ENCODE data around the gene ANOS1. TPM values are rescaled to one million over a fixed set of nuclear protein-coding genes. Genes with fewer than 3 reads are reported as not detected.

The ANOS1 gene
- total RNA-seq, 1 experiment from 2014 or later: not detected

GRCh38 chrX:8673201-8673600, 58.7 kb downstream of the ANOS1 start:
- Histone ChIP-seq H3K36me3 (ENCODE audit: insufficient read depth, low read length) (no peaks in the 10 kb centered on the region), H3K79me2 (ENCODE audit: low read length) (no peaks in the 10 kb centered on the region)

GRCh38 chrX:8672176-8672575, 59.8 kb downstream of the ANOS1 start:
- DNase-seq: no peak

More at GRCh38 chrX:8673201-8673600, 58.7 kb downstream of the ANOS1 start:
- no peak for DNase-seq
- Histone ChIP-seq H4K20me1 (ENCODE audit: insufficient read depth, low read depth, low read length) (no peaks in the 10 kb centered on the region), H3K4me3 (ENCODE audit: low read length) (no peak overlapping the region), H3K27ac (ENCODE audit: low read length) (no peak overlapping the region), H3K27me3 (ENCODE audit: low read length) (no peaks in the 10 kb centered on the region), H2AFZ (ENCODE audit: low read length) (no peak overlapping the region), H3K9me3 (ENCODE audit: low read length) (no peaks in the 10 kb centered on the region), H3K9ac (ENCODE audit: low read length) (no peak overlapping the region), H3K9me2 (replicated peaks; ENCODE audit: insufficient read depth, low read length) (no peaks in the 10 kb centered on the region), H3K4me2 (ENCODE audit: low read depth, low read length, poor library complexity, severe bottlenecking) (no peak overlapping the region), H3K4me1 (ENCODE audit: low read length) (no peaks in the 10 kb centered on the region)

GRCh38 chrX:8668813-8669212, 63.1 kb downstream of the ANOS1 start:
- H3K4me3 ChIP-seq (ENCODE audit: low read length): no peak overlapping the region
- H3K9me2 ChIP-seq (replicated peaks; ENCODE audit: insufficient read depth, low read length): no peaks in the 10 kb centered on the region
- no peaks in the 10 kb centered on the region for H3K36me3 ChIP-seq (ENCODE audit: insufficient read depth, low read length)
- H3K27me3 ChIP-seq (ENCODE audit: low read length): no peaks in the 10 kb centered on the region
- H2AFZ ChIP-seq (ENCODE audit: low read length): no peak overlapping the region
- H3K9me3 ChIP-seq (ENCODE audit: low read length): no peaks in the 10 kb centered on the region
- DNase-seq: no peak
- no peak overlapping the region for H3K27ac ChIP-seq (ENCODE audit: low read length)
- H3K9ac ChIP-seq (ENCODE audit: low read length): no peak overlapping the region
- H3K4me1 ChIP-seq (ENCODE audit: low read length): no peaks in the 10 kb centered on the region
- H3K79me2 ChIP-seq (ENCODE audit: low read length): no peaks in the 10 kb centered on the region
- no peaks in the 10 kb centered on the region for H4K20me1 ChIP-seq (ENCODE audit: insufficient read depth, low read depth, low read length)
- H3K4me2 ChIP-seq (ENCODE audit: low read depth, low read length, poor library complexity, severe bottlenecking): no peak overlapping the region

More at GRCh38 chrX:8672176-8672575, 59.8 kb downstream of the ANOS1 start:
- H3K4me1 ChIP-seq (ENCODE audit: low read length): no peaks in the 10 kb centered on the region
- H4K20me1 ChIP-seq (ENCODE audit: insufficient read depth, low read depth, low read length): no peaks in the 10 kb centered on the region
- H3K9ac ChIP-seq (ENCODE audit: low read length): no peak overlapping the region
- no peak overlapping the region for H3K4me3 ChIP-seq (ENCODE audit: low read length)
- H3K9me2 ChIP-seq (replicated peaks; ENCODE audit: insufficient read depth, low read length): no peaks in the 10 kb centered on the region
- no peaks in the 10 kb centered on the region for H3K27me3 ChIP-seq (ENCODE audit: low read length)
- H2AFZ ChIP-seq (ENCODE audit: low read length): no peak overlapping the region
- H3K79me2 ChIP-seq (ENCODE audit: low read length): no peaks in the 10 kb centered on the region
- no peaks in the 10 kb centered on the region for H3K36me3 ChIP-seq (ENCODE audit: insufficient read depth, low read length)
- no peaks in the 10 kb centered on the region for H3K9me3 ChIP-seq (ENCODE audit: low read length)
- no peak overlapping the region for H3K4me2 ChIP-seq (ENCODE audit: low read depth, low read length, poor library complexity, severe bottlenecking)
- no peak overlapping the region for H3K27ac ChIP-seq (ENCODE audit: low read length)

- no peaks in the 10 kb centered on the region for H4K20me1 ChIP-seq (ENCODE audit: insufficient read depth, low read depth, low read length)
- H3K9ac ChIP-seq (ENCODE audit: low read length): no peak overlapping the region
- H3K4me2 ChIP-seq (ENCODE audit: low read depth, low read length, poor library complexity, severe bottlenecking): no peak overlapping the region
- H3K79me2 ChIP-seq (ENCODE audit: low read length): no peaks in the 10 kb centered on the region
- DNase-seq: no peak
- no peaks in the 10 kb centered on the region for H3K36me3 ChIP-seq (ENCODE audit: insufficient read depth, low read length)
- no peaks in the 10 kb centered on the region for H3K9me2 ChIP-seq (replicated peaks; ENCODE audit: insufficient read depth, low read length)
- H3K4me3 ChIP-seq (ENCODE audit: low read length): no peak overlapping the region
- no peak overlapping the region for H3K27ac ChIP-seq (ENCODE audit: low read length)
- H3K27me3 ChIP-seq (ENCODE audit: low read length): no peaks in the 10 kb centered on the region
- no peaks in the 10 kb centered on the region for H3K4me1 ChIP-seq (ENCODE audit: low read length)
- H2AFZ ChIP-seq (ENCODE audit: low read length): no peak overlapping the region
- H3K9me3 ChIP-seq (ENCODE audit: low read length): no peaks in the 10 kb centered on the region
Measured at GRCh38 chrX:8663325-8663724, 68.6 kb downstream of the ANOS1 start.

GRCh38 chrX:8657883-8658282, 74.1 kb downstream of the ANOS1 start:
- H3K4me1 ChIP-seq (ENCODE audit: low read length): no peaks in the 10 kb centered on the region
- no peaks in the 10 kb centered on the region for H3K9me2 ChIP-seq (replicated peaks; ENCODE audit: insufficient read depth, low read length)
- no peaks in the 10 kb centered on the region for H3K79me2 ChIP-seq (ENCODE audit: low read length)
- H3K9ac ChIP-seq (ENCODE audit: low read length): no peak overlapping the region
- H3K27ac ChIP-seq (ENCODE audit: low read length): no peak overlapping the region
- H3K4me3 ChIP-seq (ENCODE audit: low read length): no peak overlapping the region
- no peak overlapping the region for H2AFZ ChIP-seq (ENCODE audit: low read length)
- no peaks in the 10 kb centered on the region for H3K36me3 ChIP-seq (ENCODE audit: insufficient read depth, low read length)
- H3K9me3 ChIP-seq (ENCODE audit: low read length): no peaks in the 10 kb centered on the region
- no peaks in the 10 kb centered on the region for H4K20me1 ChIP-seq (ENCODE audit: insufficient read depth, low read depth, low read length)
- DNase-seq: no peak
- no peaks in the 10 kb centered on the region for H3K27me3 ChIP-seq (ENCODE audit: low read length)
- H3K4me2 ChIP-seq (ENCODE audit: low read depth, low read length, poor library complexity, severe bottlenecking): no peak overlapping the region

- H3K79me2 ChIP-seq (ENCODE audit: low read length): no peaks in the 10 kb centered on the region
- H2AFZ ChIP-seq (ENCODE audit: low read length): no peak overlapping the region
- no peak overlapping the region for H3K27ac ChIP-seq (ENCODE audit: low read length)
- H3K36me3 ChIP-seq (ENCODE audit: insufficient read depth, low read length): no peaks in the 10 kb centered on the region
- no peaks in the 10 kb centered on the region for H3K4me1 ChIP-seq (ENCODE audit: low read length)
- H3K9me2 ChIP-seq (replicated peaks; ENCODE audit: insufficient read depth, low read length): no peaks in the 10 kb centered on the region
- H3K9ac ChIP-seq (ENCODE audit: low read length): no peak overlapping the region
- DNase-seq: no peak
- H3K27me3 ChIP-seq (ENCODE audit: low read length): no peaks in the 10 kb centered on the region
- H3K4me3 ChIP-seq (ENCODE audit: low read length): no peak overlapping the region
- H4K20me1 ChIP-seq (ENCODE audit: insufficient read depth, low read depth, low read length): no peaks in the 10 kb centered on the region
- no peaks in the 10 kb centered on the region for H3K9me3 ChIP-seq (ENCODE audit: low read length)
- H3K4me2 ChIP-seq (ENCODE audit: low read depth, low read length, poor library complexity, severe bottlenecking): no peak overlapping the region
Measured at GRCh38 chrX:8653956-8654355, 78.0 kb downstream of the ANOS1 start.

GRCh38 chrX:8649969-8650368, 82.0 kb downstream of the ANOS1 start:
- H3K27me3 ChIP-seq (ENCODE audit: low read length): no peaks in the 10 kb centered on the region
- no peaks in the 10 kb centered on the region for H4K20me1 ChIP-seq (ENCODE audit: insufficient read depth, low read depth, low read length)
- H3K4me2 ChIP-seq (ENCODE audit: low read depth, low read length, poor library complexity, severe bottlenecking): no peak overlapping the region
- H3K27ac ChIP-seq (ENCODE audit: low read length): no peak overlapping the region
- no peak overlapping the region for H3K9ac ChIP-seq (ENCODE audit: low read length)
- no peak overlapping the region for H3K4me3 ChIP-seq (ENCODE audit: low read length)
- no peaks in the 10 kb centered on the region for H3K36me3 ChIP-seq (ENCODE audit: insufficient read depth, low read length)
- no peaks in the 10 kb centered on the region for H3K79me2 ChIP-seq (ENCODE audit: low read length)
- H3K4me1 ChIP-seq (ENCODE audit: low read length): no peaks in the 10 kb centered on the region
- no peaks in the 10 kb centered on the region for H3K9me3 ChIP-seq (ENCODE audit: low read length)
- H2AFZ ChIP-seq (ENCODE audit: low read length): no peak overlapping the region
- DNase-seq: no peak
- no peaks in the 10 kb centered on the region for H3K9me2 ChIP-seq (replicated peaks; ENCODE audit: insufficient read depth, low read length)

- H2AFZ ChIP-seq (ENCODE audit: low read length): no peak overlapping the region
- no peaks in the 10 kb centered on the region for H3K9me2 ChIP-seq (replicated peaks; ENCODE audit: insufficient read depth, low read length)
- H3K4me2 ChIP-seq (ENCODE audit: low read depth, low read length, poor library complexity, severe bottlenecking): no peak overlapping the region
- H3K36me3 ChIP-seq (ENCODE audit: insufficient read depth, low read length): no peaks in the 10 kb centered on the region
- DNase-seq: no peak
- no peaks in the 10 kb centered on the region for H3K27me3 ChIP-seq (ENCODE audit: low read length)
- H3K9me3 ChIP-seq (ENCODE audit: low read length): no peaks in the 10 kb centered on the region
- no peaks in the 10 kb centered on the region for H4K20me1 ChIP-seq (ENCODE audit: insufficient read depth, low read depth, low read length)
- H3K9ac ChIP-seq (ENCODE audit: low read length): no peak overlapping the region
- H3K4me3 ChIP-seq (ENCODE audit: low read length): no peak overlapping the region
- H3K4me1 ChIP-seq (ENCODE audit: low read length): no peaks in the 10 kb centered on the region
- no peaks in the 10 kb centered on the region for H3K79me2 ChIP-seq (ENCODE audit: low read length)
- H3K27ac ChIP-seq (ENCODE audit: low read length): no peak overlapping the region
Measured at GRCh38 chrX:8647176-8647575, 84.8 kb downstream of the ANOS1 start.

GRCh38 chrX:8639949-8640475, 91.9 kb downstream of the ANOS1 start:
- Histone ChIP-seq H3K9me2 (replicated peaks; ENCODE audit: insufficient read depth, low read length) (peaks cover 3% of the 10 kb centered on the region; the same call in 1 of the 2 replicates), H3K79me2 (ENCODE audit: low read length) (no peaks in the 10 kb centered on the region), H3K9ac (ENCODE audit: low read length) (no peak overlapping the region), H3K27ac (ENCODE audit: low read length) (no peak overlapping the region), H4K20me1 (ENCODE audit: insufficient read depth, low read depth, low read length) (peaks cover 4% of the 10 kb centered on the region; the same call in 1 of the 2 replicates), H2AFZ (ENCODE audit: low read length) (no peak overlapping the region), H3K9me3 (ENCODE audit: low read length) (no peaks in the 10 kb centered on the region), H3K36me3 (ENCODE audit: insufficient read depth, low read length) (no peaks in the 10 kb centered on the region), H3K4me1 (ENCODE audit: low read length) (no peaks in the 10 kb centered on the region), H3K4me2 (ENCODE audit: low read depth, low read length, poor library complexity, severe bottlenecking) (no peak overlapping the region), H3K27me3 (ENCODE audit: low read length) (no peaks in the 10 kb centered on the region), H3K4me3 (ENCODE audit: low read length) (no peak overlapping the region)
- DNase-seq: no peak
